ENCODE measurements around the gene TOR3A. TPM values are rescaled to one million over a fixed set of nuclear protein-coding genes. Genes with fewer than 3 reads are reported as not detected.

Gene TOR3A
- total RNA-seq, 1 donor from 2014 or later, result 8.2 TPM

GRCh38 chr1:179107706-179108629 lies 26.1 kb downstream of the TOR3A start:
- no peak for TF ChIP-seq CTCF (IDR thresholded peaks at IDR 0.05; ENCODE audit: partially characterized antibody, unreplicated experiment)
- no peak overlapping the region for H3K4me3 Mint-ChIP-seq (ENCODE audit: unreplicated experiment)
- H3K36me3 Mint-ChIP-seq (ENCODE audit: unreplicated experiment), result peaks cover 3% of the 10 kb centered on the region
- H3K27me3 Mint-ChIP-seq (ENCODE audit: unreplicated experiment), result no peaks in the 10 kb centered on the region
- DNase-seq, result no peak
- H3K4me1 Mint-ChIP-seq (ENCODE audit: low read depth, unreplicated experiment), result peaks cover 6% of the 10 kb centered on the region
- peak overlapping the region; percentile 25 for H3K27ac Mint-ChIP-seq (ENCODE audit: unreplicated experiment)
- peaks cover 2% of the 10 kb centered on the region for H3K9me3 Mint-ChIP-seq (ENCODE audit: unreplicated experiment)

- H3K4me3 Mint-ChIP-seq (ENCODE audit: unreplicated experiment), result no peak overlapping the region
These were observed 26.8 kb downstream of the TOR3A start for GRCh38 chr1:179108644-179109043.

GRCh38 chr1:179115181-179115580 lies 33.3 kb downstream of the TOR3A start:
- H3K4me3 Mint-ChIP-seq (ENCODE audit: unreplicated experiment), result no peak overlapping the region
- no peak for DNase-seq

More at GRCh38 chr1:179108644-179109043, 26.8 kb downstream of the TOR3A start:
- DNase-seq, result no peak
- Mint-ChIP-seq H3K27ac (ENCODE audit: unreplicated experiment) (no peak overlapping the region), H3K36me3 (ENCODE audit: unreplicated experiment) (peaks cover 3% of the 10 kb centered on the region), H3K27me3 (ENCODE audit: unreplicated experiment) (no peaks in the 10 kb centered on the region), H3K4me1 (ENCODE audit: low read depth, unreplicated experiment) (peaks cover 6% of the 10 kb centered on the region), H3K9me3 (ENCODE audit: unreplicated experiment) (peaks cover 2% of the 10 kb centered on the region)
- no peak for TF ChIP-seq CTCF (IDR thresholded peaks at IDR 0.05; ENCODE audit: partially characterized antibody, unreplicated experiment)

GRCh38 chr1:179119513-179119912 lies 37.6 kb downstream of the TOR3A start:
- TF ChIP-seq CTCF (IDR thresholded peaks at IDR 0.05; ENCODE audit: partially characterized antibody, unreplicated experiment), result no peak
- no peaks in the 10 kb centered on the region for H3K27me3 Mint-ChIP-seq (ENCODE audit: unreplicated experiment)
- no peak for DNase-seq
- H3K9me3 Mint-ChIP-seq (ENCODE audit: unreplicated experiment), result no peaks in the 10 kb centered on the region
- H3K4me1 Mint-ChIP-seq (ENCODE audit: low read depth, unreplicated experiment), result no peaks in the 10 kb centered on the region
- H3K36me3 Mint-ChIP-seq (ENCODE audit: unreplicated experiment), result peaks cover 4% of the 10 kb centered on the region
- no peak overlapping the region for H3K4me3 Mint-ChIP-seq (ENCODE audit: unreplicated experiment)
- H3K27ac Mint-ChIP-seq (ENCODE audit: unreplicated experiment), result no peak overlapping the region

More at GRCh38 chr1:179115181-179115580, 33.3 kb downstream of the TOR3A start:
- no peak for TF ChIP-seq CTCF (IDR thresholded peaks at IDR 0.05; ENCODE audit: partially characterized antibody, unreplicated experiment)
- Mint-ChIP-seq H3K36me3 (ENCODE audit: unreplicated experiment) (peaks cover 4% of the 10 kb centered on the region), H3K27me3 (ENCODE audit: unreplicated experiment) (no peaks in the 10 kb centered on the region), H3K9me3 (ENCODE audit: unreplicated experiment) (peaks cover 1% of the 10 kb centered on the region), H3K27ac (ENCODE audit: unreplicated experiment) (no peak overlapping the region), H3K4me1 (ENCODE audit: low read depth, unreplicated experiment) (no peaks in the 10 kb centered on the region)

- H3K27me3 Mint-ChIP-seq (ENCODE audit: unreplicated experiment), result no peaks in the 10 kb centered on the region
- no peak overlapping the region for H3K27ac Mint-ChIP-seq (ENCODE audit: unreplicated experiment)
- DNase-seq, result no peak
- no peaks in the 10 kb centered on the region for H3K9me3 Mint-ChIP-seq (ENCODE audit: unreplicated experiment)
- H3K4me1 Mint-ChIP-seq (ENCODE audit: low read depth, unreplicated experiment), result no peaks in the 10 kb centered on the region
- H3K4me3 Mint-ChIP-seq (ENCODE audit: unreplicated experiment), result no peak overlapping the region
- TF ChIP-seq CTCF (IDR thresholded peaks at IDR 0.05; ENCODE audit: partially characterized antibody, unreplicated experiment), result no peak
- peaks cover 4% of the 10 kb centered on the region for H3K36me3 Mint-ChIP-seq (ENCODE audit: unreplicated experiment)
These were observed 38.9 kb downstream of the TOR3A start for GRCh38 chr1:179120736-179121135.
